SU-DHL-6 (cell line): ENCODE results near the gene NOM1.

ENCODE experiments used
- CTCF ChIP-seq: fragments of 200-600 bp; sonication (generic); IDR thresholded peaks from one replicate; pipeline ENCODE4 v1.5.1; 2017; ENCODE audit warnings: antibody characterized with exemption, mild to moderate bottlenecking, low read length, moderate library complexity; ENCODE audit not compliant: insufficient read depth, poor library complexity, severe bottlenecking
- EZH2phosphoT487 ChIP-seq: fragments of 200-600 bp; sonication (generic), shearing (Covaris generic); conservative IDR thresholded peaks from 2 replicates; pipeline ENCODE4 v1.6.1; 2018; ENCODE audit warnings: mild to moderate bottlenecking, antibody characterized with exemption, low read length, moderate library complexity, mixed read lengths

GRCh38 chr7:156903232-156903909, 46.1 kb upstream of the NOM1 start:
- TF ChIP-seq CTCF (no peak), EZH2phosphoT487 (no peak)
